HG02870 (cell line): ENCODE measurements around the gene STYK1.

Experiments used
- ATAC-seq: cut with Tn5 transposase; IDR thresholded peaks from one replicate; pipeline ENCODE4 v1.9.1; 2021; ENCODE audit warnings: mild to moderate bottlenecking, moderate library complexity; ENCODE audit not compliant: unreplicated experiment

The STYK1 gene, protein sequence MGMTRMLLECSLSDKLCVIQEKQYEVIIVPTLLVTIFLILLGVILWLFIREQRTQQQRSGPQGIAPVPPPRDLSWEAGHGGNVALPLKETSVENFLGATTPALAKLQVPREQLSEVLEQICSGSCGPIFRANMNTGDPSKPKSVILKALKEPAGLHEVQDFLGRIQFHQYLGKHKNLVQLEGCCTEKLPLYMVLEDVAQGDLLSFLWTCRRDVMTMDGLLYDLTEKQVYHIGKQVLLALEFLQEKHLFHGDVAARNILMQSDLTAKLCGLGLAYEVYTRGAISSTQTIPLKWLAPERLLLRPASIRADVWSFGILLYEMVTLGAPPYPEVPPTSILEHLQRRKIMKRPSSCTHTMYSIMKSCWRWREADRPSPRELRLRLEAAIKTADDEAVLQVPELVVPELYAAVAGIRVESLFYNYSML

GRCh38 chr12:10673659-10674384 is at the start of gene STYK1:
STYK1 (minus strand) TSS chr12:10674052; CDS start chr12:10634618, 39,434 bp downstream.
- ATAC-seq, result peak; percentile 82

- ATAC-seq, result peak; percentile 55
These were observed 49.3 kb upstream of the STYK1 start, which contains the start of gene YBX3 for GRCh38 chr12:10722905-10723746. YBX3 (minus strand) TSS chr12:10723323; CDS start chr12:10723111, 212 bp downstream.

- ATAC-seq, result peak; percentile 35
These were observed 48.7 kb upstream of the STYK1 start for GRCh38 chr12:10722502-10722904.

DNA sequence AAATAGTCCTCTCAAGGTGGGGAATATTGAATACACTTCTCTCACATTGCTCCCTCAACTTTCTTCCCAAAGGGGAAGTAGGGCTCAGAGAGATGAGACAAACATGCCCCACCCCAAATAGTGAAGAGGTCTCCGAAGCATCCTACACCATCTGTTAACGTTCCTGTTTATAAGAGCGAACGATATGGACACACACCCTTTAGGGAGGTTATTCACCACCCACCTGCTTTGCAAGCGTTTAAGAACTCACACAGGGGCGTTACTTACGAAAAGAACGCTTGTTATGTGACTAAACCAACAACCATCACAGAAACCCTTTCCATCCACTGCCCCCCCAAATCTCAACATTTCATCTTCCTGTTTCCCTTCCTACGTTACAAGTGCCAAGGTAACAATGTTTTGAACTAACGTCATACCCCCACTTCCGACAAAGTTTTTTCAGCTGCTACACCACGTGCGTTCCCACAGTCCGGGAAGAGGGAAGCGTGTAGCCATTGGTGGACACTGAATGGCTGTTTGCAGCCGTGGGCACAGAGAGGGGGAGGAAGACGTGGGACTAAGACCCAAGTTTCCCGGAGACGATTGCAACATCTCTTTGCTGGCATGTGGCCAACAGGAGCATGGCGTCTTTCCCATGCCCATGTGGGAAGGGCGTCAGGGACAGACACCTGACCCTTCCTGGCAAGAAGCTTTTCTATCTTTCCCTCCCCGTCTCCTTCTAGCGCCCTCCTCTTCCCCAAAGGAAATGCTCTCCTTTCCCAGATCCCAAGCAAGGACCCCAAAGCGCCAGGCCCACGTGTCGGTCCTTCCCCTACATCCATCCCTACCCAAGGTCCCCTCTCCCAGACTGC is 48.0 kb upstream of the STYK1 start:
- peak; percentile 34 for ATAC-seq

DNA sequence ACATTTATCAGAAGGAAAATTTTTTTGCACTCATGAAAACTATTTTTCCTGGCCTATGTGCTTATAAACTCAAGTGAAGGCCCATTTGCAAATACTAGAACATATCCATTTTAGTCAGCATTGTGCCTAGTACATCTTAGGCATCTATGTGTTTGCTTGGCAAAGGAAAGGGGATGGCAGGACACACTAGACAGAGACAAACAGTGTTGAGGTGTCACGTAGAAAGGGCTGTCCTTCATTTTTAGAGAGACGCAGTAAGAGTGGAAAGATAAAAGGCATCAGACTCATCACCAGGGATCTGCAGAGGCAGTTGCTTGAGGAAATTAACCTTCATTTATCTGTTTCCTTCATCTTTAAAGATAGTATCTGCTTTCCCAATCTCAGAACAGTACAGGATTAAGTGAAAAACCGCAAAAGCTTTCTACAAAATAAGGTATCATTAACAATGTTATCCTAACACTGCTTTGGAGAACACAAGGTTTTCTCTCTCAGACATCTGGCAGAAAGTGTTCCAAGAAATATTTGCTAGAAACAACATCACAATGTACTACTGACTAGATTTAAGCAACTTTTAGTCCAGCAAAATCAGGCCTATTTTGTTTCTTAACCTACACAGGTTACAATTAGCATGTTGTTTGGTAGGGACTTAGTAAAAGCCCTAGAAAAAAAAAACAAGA is 47.3 kb upstream of the STYK1 start:
- ATAC-seq, result no peak

DNA sequence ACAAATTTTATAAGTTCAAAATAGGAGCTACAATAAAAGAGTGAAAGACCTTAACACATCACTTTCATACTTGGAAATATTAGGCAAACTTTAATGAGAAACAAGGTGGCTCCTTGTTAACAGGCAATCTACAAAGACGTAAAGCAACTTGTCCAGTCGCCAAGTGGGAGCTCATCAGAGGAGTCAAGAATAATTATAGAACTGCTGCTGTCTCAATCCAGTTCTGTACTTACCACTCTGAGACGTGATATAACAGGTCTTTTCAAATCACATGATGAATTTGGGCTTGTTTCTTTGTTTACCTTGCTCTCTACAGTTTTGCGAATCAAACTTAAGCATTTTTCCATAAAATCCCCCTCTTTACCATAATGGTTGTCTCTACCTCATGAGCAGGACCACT is 45.6 kb upstream of the STYK1 start:
- ATAC-seq, result no peak

- ATAC-seq, result no peak
These were observed 44.5 kb upstream of the STYK1 start for GRCh38 chr12:10718279-10718821.

DNA sequence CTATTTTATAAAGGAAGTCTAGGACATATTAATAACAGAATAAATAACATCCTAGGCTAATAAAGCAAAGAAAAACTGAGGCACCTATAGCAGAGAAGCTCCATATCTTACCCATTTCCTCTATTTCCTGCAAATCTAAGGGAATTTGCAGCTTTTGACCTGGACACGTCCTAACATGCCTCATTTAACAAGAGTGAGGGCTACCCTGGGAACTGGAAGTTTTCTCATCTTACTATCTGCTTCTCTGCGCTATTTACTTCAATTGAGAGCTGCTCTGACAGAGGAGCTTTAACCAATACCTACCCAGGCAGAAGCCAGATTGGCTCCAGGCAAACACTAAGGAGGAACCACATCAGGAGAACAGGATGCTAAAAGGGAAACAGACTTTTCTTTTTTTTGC is 43.6 kb upstream of the STYK1 start:
- ATAC-seq, result no peak

GRCh38 chr12:10716704-10717315 is 43.0 kb upstream of the STYK1 start:
- no peak for ATAC-seq

- no peak for ATAC-seq
These were observed 42.4 kb upstream of the STYK1 start for GRCh38 chr12:10716277-10716676.

GRCh38 chr12:10715491-10715890 is 41.6 kb upstream of the STYK1 start:
- ATAC-seq, result no peak

GRCh38 chr12:10709808-10710207 is 36.0 kb upstream of the STYK1 start:
- ATAC-seq, result no peak

DNA sequence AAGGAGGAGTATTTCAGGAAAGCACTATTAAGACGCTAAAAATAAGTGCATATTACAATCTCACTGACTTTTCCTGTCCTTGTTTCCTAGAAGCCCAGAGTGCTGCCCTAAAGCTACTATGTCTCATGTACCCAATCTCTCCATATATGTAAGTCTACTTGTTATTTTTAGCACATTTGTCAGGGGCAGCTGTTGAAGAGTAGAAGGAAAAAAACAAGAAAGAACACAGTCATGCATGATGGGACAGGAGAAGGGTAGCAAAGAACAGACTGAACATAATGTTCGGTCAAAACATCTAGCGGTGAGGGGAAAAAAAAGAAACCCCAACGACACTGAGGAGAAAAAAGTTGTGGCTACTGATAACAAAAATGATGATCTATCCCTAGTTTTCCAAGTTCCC is 35.0 kb upstream of the STYK1 start:
- ATAC-seq, result no peak

GRCh38 chr12:10705655-10706054 is 31.8 kb upstream of the STYK1 start:
- no peak for ATAC-seq

- no peak for ATAC-seq
These were observed 28.0 kb upstream of the STYK1 start for GRCh38 chr12:10701843-10702242.

GRCh38 chr12:10701131-10701681 is 27.4 kb upstream of the STYK1 start:
- ATAC-seq, result peak; percentile 69

GRCh38 chr12:10700581-10700980 is 26.7 kb upstream of the STYK1 start:
- ATAC-seq, result peak; percentile 12

GRCh38 chr12:10697862-10698261 is 24.0 kb upstream of the STYK1 start:
- no peak for ATAC-seq

- ATAC-seq, result no peak
These were observed 23.3 kb upstream of the STYK1 start for GRCh38 chr12:10697156-10697555.
